HG03378 (cell line): ENCODE results near the gene CD163L1.

ENCODE experiments used
- ATAC-seq: cut with Tn5 transposase; IDR thresholded peaks from one replicate; pipeline ENCODE4 v1.9.1; 2021; ENCODE audit warnings: mild to moderate bottlenecking, moderate library complexity; ENCODE audit not compliant: unreplicated experiment

The CD163L1 gene

DNA sequence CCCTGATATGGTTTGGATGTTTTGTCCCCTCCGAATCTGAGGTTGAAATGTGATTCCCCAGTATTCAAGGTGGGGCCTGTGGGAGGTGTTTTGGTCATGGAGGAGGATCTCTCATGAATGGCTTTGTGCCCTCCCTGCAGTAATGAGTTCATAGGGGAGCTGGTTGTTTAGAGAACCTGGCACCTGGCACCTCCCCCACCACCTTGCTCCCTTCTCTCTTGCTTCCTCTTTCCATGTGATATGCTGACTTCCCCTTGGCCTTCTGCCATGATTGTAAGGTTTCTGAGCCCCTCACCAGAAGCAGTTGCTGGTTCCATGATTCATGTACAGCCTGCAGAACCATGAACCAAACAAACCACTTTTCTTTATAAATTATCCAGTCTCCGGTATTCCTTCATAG, 32.6 kb downstream of the CD163L1 start:
- no peak for ATAC-seq

DNA sequence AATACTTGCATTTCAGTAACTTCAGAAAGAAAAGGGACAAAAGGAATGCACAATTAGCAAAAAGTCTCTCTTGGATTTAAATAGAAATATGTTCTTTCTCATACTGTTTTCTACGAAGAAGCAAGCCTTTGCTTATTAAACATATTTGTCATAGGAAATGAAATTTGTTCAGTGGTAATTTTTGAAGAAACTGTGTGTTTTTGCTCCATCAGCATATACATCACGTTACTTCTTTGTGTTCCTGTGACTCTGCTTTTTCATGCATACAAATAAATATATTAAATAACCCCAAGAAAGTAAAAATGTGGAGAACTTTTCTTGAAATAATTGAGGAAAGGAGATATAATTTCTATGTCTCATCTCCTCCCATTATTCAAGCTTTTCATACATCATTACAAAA, 39.7 kb downstream of the CD163L1 start:
- ATAC-seq, result no peak

DNA sequence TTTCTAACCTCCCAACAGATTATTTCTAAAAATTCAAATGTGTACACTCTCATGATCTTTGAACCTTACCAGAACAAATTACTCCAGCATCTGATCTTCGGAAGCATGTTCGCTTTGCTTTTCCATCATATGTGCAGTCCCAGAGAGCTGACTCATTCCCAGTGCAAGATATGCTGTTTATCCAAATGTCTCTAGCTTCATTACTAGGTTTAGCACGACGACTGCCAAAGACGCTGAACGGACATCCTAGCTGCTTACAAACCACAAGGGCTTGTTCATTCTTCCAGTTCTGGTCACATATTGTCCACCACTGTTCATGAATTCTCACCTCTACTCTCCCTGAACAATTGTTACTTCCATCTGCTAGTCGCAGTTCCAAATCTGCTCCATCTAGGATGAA, 40.5 kb downstream of the CD163L1 start:
- ATAC-seq, result no peak

DNA sequence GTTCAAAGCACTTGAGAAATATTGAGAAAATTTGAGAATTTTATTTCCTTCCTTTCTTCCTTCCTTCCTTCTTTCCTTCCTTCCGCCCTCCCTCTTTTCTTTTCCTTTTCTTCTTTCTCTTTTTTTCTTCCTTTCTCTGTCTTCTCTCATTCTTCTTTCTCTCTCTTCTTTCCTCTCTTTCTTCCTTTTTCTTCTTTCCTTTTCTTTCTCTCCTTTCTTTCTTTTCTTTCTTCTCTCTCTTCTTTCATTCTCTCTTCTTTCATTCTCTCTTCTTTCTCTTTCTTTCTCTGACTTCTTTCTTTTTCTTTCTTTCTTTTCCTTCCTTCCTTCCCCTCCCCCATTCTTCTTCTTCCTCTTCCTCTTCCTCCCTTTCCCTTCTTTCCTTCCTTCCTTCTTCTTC, 44.9 kb downstream of the CD163L1 start:
- no peak for ATAC-seq

DNA sequence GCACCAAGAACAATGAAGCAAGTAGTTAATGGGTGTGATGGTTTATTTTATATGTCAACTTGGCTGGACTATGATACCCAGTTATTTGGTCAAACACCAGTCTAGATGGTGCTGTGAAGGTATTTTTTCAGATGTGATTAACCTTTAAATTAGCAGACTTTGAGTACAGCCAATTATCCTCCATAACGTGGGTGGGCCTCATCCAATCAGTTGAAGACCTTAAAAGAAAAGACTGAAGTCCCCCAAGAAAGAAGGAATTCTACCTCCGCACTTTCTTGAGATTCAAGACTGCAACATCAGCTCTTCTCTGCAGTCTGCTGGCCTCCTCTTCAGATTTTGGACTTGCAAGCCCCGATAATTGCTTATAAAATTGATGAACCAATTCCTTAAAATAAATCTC, 47.5 kb downstream of the CD163L1 start:
- ATAC-seq, result no peak

DNA sequence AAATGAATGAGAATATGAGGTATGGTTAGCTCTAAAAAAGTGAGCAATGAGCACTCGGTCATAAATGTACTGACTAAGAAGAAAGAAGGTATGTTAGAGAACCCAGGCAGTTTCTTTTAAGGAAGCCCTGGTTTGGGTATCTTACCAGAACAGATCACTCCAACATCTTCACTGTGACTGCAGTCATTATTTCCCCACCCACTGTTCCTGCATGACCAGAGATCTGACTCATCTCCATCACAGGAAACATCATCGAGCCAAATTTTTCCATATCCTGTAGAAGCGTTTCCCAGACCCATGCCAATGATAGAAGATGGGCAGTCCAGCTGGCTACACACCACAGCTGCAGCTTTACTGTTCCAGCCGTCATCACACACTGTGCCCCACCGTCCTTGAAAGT, 48.0 kb downstream of the CD163L1 start:
- no peak for ATAC-seq

DNA sequence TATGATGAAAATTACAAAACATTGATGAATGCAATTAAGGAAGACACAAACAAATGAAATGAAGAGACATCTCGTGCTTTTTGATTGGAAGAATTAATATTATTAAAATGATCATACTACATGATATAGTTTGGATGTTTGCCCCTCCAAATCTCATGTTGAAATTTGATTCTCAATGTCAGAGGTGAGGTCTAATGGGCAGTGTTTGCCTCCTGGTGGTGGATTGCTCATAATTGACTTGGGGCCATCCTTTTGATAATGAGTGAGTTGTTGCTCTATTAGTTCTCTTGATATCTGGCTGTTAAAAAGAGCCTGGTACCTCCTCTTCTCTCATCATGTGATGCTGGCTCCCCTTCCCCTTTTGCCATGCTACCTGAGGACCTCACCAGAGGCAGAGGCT, 56.7 kb downstream of the CD163L1 start:
- no peak for ATAC-seq

DNA sequence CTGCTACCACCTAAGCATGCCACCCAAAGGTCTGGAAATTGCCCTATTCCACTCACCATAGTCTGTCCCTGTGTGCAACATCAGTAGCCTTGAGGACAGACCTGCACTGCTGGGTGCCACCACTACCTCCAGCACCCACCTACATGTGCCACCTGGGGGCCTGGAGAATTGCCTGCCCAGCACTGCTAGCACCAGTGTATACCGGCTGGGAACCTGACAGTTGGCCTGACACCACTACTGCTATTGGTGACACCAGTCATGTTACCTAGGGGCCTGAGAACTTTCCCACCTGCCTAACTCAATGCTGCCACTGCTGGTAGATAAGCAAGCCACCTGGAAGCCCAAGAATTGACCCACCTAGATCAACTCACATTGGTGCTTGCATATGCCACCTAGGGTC, 60.8 kb downstream of the CD163L1 start:
- ATAC-seq, result no peak

DNA sequence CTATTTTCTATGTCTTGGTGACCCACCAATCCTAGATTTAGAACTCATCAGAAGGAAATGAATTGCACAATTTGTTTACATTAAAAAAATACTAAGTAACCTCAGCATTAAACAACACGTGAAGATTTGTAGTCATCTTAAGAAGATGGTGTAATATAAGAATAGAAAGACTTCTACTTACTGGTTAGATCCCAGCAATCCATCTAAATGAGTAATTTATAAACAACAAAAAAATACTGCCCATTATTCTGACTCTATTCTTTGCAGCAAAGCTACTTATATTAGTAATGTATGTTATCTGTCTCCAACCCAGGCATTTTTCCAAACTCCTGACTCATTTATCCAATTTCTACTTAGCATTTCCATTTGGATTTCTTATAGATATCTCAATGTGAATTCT, 67.8 kb downstream of the CD163L1 start:
- no peak for ATAC-seq

DNA sequence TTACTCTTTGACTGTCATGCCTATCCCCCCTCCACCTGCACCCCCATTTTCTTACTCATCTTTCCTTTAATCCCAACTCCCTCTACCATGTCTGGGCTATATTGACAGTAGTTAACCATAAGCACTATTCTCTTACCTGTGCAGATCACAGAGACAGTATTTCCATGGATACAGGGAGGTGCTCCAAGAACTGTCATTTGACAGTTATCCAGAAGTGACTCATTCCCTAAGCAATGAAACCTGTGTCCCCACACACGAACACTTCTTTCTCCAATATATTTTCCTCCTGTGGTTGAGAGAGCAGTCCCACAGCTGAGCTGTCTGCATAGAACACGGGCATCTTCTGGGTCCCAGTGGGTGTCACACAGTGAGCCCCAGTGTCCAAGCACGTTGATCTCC, 68.8 kb downstream of the CD163L1 start:
- ATAC-seq, result no peak

DNA sequence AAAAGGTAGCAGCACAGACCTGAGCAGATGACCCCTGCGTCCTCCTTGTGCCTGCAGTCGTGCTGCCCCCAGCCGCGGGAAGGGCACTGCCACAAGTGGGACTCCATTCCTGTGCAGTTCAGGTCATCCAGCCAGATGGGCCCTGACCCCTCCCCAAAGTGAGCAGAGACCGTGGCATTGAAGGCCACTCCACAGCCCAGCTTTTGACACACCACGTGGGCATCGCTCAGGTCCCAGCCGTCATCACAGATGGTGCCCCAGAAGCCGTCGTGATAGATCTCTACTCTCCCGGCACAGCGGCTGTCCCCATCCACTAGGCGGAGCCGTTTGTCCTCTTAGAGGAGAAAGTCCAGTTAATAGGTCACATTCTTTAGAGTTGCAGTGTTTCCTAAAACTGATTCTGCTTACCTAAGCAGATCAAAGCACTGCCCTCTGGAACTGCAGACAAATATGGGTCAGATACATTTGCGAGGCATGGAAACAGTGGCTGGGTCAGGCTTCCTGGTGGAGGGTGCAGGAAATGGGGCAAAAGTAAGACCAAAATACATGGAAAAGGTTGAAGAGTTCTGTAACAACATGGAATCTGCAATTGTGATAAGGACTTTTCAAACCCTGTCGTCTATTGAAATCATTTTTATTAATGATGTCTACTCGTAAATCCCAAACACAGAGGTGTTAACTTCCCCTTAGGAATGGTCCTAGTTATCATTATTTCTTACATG, 69.4 kb downstream of the CD163L1 start:
- no peak for ATAC-seq

DNA sequence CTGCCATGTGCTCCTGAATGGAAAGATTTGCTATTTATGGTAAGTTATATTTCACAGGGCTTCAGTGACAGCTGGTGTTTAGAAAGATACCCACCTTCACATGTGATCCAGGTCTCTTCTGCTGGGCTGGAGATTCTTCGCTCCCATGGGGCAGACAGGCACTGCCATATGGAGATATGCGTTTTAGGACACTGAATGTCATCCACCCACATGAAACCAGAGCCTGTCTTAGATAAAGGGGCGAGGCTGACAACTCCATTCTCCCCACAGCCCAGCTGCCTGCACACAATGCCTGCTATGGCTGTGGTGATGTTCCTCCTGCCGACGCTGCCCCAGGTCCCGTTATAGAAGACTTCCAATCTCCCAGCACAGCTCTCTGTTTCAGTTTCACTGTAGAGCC, 70.7 kb downstream of the CD163L1 start:
- no peak for ATAC-seq

DNA sequence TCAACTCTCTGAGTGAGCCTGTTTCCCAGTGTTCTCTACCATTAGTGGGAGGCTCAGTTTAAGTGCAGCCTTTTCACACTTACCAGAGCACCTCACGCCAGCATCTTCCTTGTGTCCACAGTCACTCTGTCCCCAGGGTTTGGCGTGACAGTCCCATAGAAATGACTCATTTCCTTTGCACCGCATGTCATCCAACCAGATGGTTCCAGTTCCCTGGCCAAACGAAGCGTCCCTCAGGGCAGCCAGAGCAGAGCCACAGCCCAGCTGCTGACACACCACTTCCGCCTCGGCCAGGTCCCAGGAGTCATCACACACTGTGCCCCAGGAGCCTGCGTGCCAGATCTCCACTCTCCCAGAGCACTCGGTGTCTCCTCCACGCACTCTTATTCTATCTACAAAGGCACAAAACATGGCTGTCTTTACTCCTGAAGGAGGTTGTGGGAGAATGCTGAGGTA, 74.7 kb downstream of the CD163L1 start:
- ATAC-seq, result no peak

DNA sequence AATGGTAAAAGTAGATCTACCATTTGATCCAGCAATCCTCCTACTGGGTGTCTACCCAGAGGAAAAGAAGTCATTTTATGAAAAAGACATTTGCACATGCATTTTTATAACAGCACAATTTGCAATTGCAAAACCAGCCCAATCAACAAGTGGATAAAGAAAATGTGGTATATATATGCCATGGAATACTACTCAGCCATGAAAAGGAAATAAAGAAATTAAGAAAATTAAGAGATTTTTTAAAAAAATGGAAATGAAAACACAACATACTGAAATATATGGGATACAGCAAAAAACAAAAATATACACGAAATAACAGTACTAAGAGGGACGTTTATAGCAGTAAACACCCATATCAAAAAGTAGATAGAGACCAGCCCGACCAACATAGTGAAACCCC, 81.2 kb downstream of the CD163L1 start:
- ATAC-seq, result no peak

DNA sequence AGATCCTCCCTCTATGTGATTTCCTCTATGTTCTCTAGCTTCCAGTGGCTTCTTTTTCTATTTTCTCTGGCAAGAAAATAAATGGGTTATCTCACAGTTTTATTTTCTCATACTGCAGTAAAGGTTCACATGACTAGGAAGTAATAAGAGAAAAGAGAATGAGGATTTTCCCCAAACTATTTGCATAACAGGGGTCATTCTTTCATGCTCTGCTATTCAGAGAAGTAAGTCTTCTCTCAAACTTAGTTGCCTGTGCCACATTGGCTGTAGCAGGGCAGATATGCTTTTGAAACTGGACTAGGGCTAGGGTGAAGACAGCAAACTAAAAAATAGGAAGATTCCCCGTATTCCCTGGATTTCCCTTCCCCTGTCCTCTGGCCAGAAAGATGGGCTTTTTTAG, 82.7 kb downstream of the CD163L1 start:
- no peak for ATAC-seq

DNA sequence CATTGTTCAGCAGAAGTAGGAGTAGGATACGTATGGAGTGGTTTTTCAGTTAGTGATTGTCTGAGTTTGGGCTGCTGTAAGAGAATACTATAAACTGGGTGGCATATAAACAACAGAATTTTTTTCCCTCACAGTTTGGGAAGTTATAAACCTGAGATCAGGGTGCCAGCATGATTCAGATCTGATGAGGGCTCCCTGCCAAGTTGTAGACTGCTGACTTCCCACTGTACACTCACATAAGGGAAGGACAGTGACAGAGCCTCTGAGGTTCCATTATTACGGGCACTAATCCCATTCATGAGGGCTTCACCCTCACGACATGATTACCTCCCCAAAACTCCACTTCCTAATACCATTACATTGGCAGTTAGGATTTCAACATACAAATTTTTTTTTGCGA, 89.4 kb downstream of the CD163L1 start:
- no peak for ATAC-seq

DNA sequence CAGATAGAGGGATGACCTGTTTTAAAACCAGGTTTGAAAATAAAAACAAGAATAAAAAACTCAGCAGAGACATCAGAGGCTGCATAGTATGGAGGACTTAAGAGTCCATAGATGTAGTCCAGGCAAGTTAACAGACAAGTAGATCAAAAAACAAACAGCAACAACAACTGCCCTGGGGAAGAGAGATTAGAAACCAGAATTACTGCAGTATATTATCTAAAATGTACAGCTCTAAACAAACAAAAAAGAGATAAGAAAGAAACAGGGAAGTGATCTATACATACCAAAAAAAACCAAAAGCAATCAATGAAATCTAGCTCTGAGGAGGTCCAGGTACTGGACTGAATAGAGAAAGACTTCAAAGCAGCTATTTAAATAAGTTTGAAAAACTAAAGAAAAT, 91.3 kb downstream of the CD163L1 start:
- ATAC-seq, result no peak

DNA sequence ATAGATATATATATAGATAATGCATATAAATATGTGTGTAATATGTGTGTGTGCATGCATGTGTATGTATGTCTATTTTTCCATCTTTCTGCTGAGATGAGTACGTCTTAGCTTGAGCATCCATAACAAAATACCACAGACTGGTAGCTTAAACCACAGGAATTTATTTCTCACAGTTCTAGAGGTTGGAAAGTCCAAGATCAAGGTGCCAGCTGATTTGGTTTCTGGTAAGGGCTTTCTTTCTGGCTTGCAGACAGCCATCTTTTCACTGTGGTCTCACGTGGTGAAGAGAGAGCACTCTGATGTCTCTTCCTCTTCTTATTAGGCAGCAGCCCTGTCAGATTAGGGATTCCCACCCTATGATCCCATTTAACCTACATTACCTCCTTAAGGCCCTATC, 92.8 kb downstream of the CD163L1 start:
- no peak for ATAC-seq

DNA sequence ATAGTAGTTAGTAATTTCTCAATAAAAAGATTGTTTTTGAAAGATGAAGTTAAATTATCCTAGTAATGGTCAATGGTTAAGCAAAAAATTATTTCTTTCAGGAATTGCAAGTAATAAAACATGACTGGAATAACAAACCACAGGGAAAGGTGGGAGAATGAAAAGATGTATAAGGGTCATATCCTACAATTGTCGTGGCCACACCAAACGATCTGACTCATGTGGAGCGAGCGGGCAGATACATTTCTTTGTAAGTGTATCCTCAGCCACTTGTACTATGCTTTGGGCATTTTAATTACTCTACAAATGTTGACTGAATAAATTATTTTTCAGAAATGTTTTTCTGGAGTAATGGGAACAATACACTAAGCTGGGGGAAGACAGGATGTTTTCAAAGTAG, 94.5 kb downstream of the CD163L1 start:
- ATAC-seq, result no peak

DNA sequence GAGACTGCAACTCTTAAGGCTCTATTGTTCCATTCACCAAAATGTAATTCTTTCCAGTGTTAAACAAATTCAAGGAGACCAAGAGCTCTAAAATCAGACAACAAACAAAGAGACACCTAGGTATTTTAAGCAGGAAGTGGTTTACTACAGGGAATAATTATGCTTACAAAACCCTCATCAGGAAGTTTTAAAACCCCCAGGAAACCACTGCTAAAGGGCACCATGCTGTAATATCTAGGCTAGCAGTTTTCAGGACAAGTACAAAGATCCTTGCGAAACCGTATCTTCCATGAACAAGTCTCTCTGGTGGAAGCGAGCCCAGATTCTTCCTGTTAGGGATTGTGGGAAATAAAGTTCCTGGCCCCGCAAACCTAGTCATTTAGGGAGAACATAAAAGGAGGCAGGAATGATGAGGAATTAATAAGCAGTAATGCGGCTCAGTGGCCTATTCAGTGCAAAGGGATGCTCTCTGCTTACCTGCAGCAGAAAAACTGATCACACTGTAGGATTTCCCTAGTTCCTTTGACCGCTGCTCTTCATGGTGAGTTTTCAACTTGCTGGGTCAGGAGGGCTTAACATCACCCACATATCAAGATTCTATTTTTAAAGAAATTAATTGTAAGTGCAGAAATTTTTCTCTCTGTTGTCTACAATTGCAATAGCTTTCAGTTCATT, 97.3 kb downstream of the CD163L1 start:
- no peak for ATAC-seq

DNA sequence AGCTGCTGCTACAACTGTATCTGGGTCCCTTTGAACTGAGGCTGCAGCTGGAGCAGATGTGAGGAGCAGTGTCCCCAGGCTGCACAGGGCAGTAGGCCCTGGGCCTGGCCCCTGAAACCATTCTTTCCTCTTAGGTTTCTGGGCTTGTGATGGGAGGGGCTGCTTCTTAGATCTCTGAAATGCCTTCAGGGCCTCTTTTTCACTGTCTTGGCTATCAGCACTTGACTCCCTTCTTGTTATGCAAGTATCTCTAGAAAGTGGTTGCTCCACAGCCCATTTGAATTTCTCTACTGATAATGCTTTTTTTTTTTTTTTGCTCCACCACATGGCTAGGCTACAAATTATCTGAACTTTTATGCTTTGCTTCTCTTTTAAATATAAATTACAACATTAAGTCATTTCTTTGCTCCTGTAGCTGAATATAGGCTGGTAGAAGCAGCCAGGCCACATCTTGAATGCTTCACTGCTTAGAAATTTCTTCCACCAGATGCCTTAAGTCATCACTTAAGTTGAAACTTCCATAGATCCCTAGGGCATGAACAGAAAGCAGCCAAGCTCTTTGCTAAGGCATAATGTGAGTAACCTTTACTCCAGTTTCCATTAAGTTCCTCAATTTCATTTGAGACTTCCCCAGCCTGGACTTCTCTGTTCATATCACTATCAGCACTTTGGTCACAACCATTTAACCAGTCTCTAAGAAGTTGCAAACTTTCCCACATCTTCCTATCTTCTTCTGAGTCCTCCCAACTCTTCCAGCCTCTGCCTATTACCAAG, 98.9 kb downstream of the CD163L1 start:
- no peak for ATAC-seq

DNA sequence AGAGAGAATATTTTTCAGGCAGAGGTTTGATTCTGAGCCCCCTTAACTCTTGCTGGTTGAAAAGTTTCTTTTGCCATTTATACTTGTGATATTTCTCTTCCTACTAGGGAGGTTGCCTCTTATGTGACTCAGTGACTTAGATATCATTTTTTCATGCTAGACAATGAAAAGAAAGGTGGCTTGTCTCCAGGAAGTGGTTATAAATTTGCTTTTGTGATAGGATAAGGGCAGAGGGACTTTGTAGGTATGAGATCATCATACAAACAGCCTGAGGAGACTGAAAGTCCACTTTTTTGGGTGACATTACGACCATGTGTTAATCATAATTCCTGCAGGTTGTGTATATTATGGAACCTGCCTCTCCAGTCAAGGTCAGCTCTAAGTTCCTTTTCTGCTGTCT, 104.3 kb downstream of the CD163L1 start:
- no peak for ATAC-seq
